Osteoblast (primary cell): ENCODE measurements around the gene TNFRSF8. TPM values are rescaled to one million over a fixed set of nuclear protein-coding genes. Genes with fewer than 3 reads are reported as not detected.
A peak's percentile ranks its signal among the peaks of the same experiment; 100 is the strongest.

Experiments
- DNase-seq: peaks from one replicate; pipeline ENCODE4 v3.0.0; 2011; ENCODE audit warnings: low spot score, mixed read lengths; ENCODE audit not compliant: insufficient read length; ENCODE audit errors: missing footprints
- H2AFZ ChIP-seq: 2 replicates; pipeline ENCODE4 v1.6.0; 2011; ENCODE audit warnings: mild to moderate bottlenecking, low read length
- H3K27ac ChIP-seq: 2 replicates; pipeline ENCODE4 v1.5.1; 2011; ENCODE audit warnings: mild to moderate bottlenecking, low read depth, low read length, moderate library complexity
- H3K27me3 ChIP-seq: 2 replicates; pipeline ENCODE4 v1.6.0; 2012; ENCODE audit warnings: mild to moderate bottlenecking, control low read depth, inconsistent platforms, low read length, moderate library complexity; ENCODE audit not compliant: insufficient read depth
- H3K36me3 ChIP-seq: 2 replicates; pipeline ENCODE4 v1.5.1; 2011; ENCODE audit warnings: mild to moderate bottlenecking, low read length, control low read depth, moderate library complexity; ENCODE audit not compliant: insufficient read depth
- H3K4me1 ChIP-seq: 2 replicates; pipeline ENCODE4 v1.5.1; 2011; ENCODE audit warnings: mild to moderate bottlenecking, low read length, control low read depth, moderate library complexity; ENCODE audit not compliant: insufficient read depth
- H3K4me2 ChIP-seq: 2 replicates; pipeline ENCODE4 v1.6.0; 2011; ENCODE audit warnings: mild to moderate bottlenecking, low read length; ENCODE audit not compliant: insufficient read depth
- H3K4me3 ChIP-seq: fragments of 200-600 bp; sonication (generic); 3 replicates; pipeline ENCODE4 v1.5.1; 2012; ENCODE audit warnings: mild to moderate bottlenecking, low read length, inconsistent platforms; ENCODE audit not compliant: insufficient read depth
- H3K79me2 ChIP-seq: 2 replicates; pipeline ENCODE4 v1.6.0; 2012; ENCODE audit warnings: mild to moderate bottlenecking, low read length, control low read depth, inconsistent platforms; ENCODE audit not compliant: insufficient read depth
- H3K9me3 ChIP-seq: 2 replicates; pipeline ENCODE4 v1.5.1; 2011; ENCODE audit warnings: low read depth, low read length, control low read depth
- H4K20me1 ChIP-seq: 2 replicates; pipeline ENCODE4 v1.6.0; 2012; ENCODE audit warnings: mild to moderate bottlenecking, low read length, control low read depth; ENCODE audit not compliant: insufficient read depth
- total RNA-seq: library from RNA; depleted of rRNA; stranded (reverse); fragments of >200 nt; gene quantifications from 2 replicates; pipeline ENCODE4 v1.2.3, GENCODE V29; 2012
- TF ChIP-seq, protein P1 (sequence below): IDR thresholded peaks from 2 replicates; pipeline ENCODE4 v1.5.1; 2011; ENCODE audit warnings: mild to moderate bottlenecking, low read depth, low read length, moderate library complexity; ENCODE audit errors: extremely low read depth

TNFRSF8 gene
- total RNA-seq, 1 donor = under 0.01 TPM

DNA sequence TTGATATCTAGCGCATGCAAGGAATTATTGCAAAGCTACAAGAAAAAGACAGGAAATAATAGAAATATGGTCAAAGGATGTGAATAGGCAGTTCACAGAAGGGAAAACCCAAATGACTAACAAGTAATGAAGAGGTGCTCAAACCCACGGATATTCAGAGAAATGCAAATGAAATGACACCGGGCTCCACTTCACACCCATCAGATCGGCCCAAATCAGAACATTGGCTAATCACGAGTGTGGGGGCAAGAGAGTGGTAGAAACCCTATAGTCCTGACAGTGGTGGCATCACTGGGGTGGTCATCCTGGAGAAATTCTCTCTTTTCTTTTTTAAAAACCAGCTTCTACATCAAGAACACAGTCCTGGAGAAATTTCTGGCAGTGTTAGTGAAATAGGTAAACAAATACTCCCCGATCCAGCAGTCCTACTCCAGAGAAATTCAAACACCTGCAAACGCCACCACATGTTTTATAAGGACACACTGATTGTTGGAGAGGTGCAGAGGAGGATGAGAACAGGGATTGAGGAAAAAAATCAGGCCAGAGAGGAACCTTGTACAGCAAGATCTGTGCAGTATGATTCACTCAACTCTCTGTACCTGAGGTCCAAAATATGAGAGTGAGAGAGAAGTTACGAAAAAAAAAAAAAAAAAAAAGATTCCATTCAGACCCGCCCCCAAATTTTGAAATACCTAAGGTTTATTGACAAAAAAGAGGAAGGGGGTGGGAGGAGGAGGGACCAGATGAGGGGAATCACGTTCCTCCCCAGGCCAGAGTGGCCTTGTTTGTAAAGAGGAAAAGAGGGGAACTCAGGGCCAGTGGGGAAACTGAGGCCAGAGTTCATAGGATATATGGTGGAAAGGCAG lies 94.5 kb downstream of the TNFRSF8 start:
- no peaks in the 10 kb centered on the region for H3K36me3 ChIP-seq
- no peaks in the 10 kb centered on the region for H3K27me3 ChIP-seq
- no peak overlapping the region for H3K4me3 ChIP-seq
- DNase-seq = peak; percentile 22
- no peaks in the 10 kb centered on the region for H3K79me2 ChIP-seq
- no peaks in the 10 kb centered on the region for H3K9me3 ChIP-seq
- no peaks in the 10 kb centered on the region for H4K20me1 ChIP-seq
- peaks cover 30% of the 10 kb centered on the region for H3K4me1 ChIP-seq
- TF ChIP-seq, protein P1, sequence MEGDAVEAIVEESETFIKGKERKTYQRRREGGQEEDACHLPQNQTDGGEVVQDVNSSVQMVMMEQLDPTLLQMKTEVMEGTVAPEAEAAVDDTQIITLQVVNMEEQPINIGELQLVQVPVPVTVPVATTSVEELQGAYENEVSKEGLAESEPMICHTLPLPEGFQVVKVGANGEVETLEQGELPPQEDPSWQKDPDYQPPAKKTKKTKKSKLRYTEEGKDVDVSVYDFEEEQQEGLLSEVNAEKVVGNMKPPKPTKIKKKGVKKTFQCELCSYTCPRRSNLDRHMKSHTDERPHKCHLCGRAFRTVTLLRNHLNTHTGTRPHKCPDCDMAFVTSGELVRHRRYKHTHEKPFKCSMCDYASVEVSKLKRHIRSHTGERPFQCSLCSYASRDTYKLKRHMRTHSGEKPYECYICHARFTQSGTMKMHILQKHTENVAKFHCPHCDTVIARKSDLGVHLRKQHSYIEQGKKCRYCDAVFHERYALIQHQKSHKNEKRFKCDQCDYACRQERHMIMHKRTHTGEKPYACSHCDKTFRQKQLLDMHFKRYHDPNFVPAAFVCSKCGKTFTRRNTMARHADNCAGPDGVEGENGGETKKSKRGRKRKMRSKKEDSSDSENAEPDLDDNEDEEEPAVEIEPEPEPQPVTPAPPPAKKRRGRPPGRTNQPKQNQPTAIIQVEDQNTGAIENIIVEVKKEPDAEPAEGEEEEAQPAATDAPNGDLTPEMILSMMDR = no peak
- peak overlapping the region; percentile 17 for H2AFZ ChIP-seq
- no peak overlapping the region for H3K4me2 ChIP-seq
- no peak overlapping the region for H3K27ac ChIP-seq

- H3K36me3 ChIP-seq = no peaks in the 10 kb centered on the region
- H3K9me3 ChIP-seq = no peaks in the 10 kb centered on the region
- H3K79me2 ChIP-seq = no peaks in the 10 kb centered on the region
- H4K20me1 ChIP-seq = no peaks in the 10 kb centered on the region
- no peak overlapping the region for H3K4me3 ChIP-seq
- no peak overlapping the region for H3K27ac ChIP-seq
- no peak overlapping the region for H2AFZ ChIP-seq
- no peak overlapping the region for H3K4me2 ChIP-seq
- H3K27me3 ChIP-seq = no peaks in the 10 kb centered on the region
- DNase-seq = no peak
- H3K4me1 ChIP-seq = peaks cover 20% of the 10 kb centered on the region
- TF ChIP-seq, protein P1 = no peak
Measured at GRCh38 chr1:12158357-12159092, 95.4 kb downstream of the TNFRSF8 start.

- H4K20me1 ChIP-seq = no peaks in the 10 kb centered on the region
- no peaks in the 10 kb centered on the region for H3K36me3 ChIP-seq
- H2AFZ ChIP-seq = no peak overlapping the region
- TF ChIP-seq, protein P1 = no peak
- no peak overlapping the region for H3K4me3 ChIP-seq
- no peak overlapping the region for H3K4me2 ChIP-seq
- H3K4me1 ChIP-seq = peaks cover 14% of the 10 kb centered on the region
- no peaks in the 10 kb centered on the region for H3K9me3 ChIP-seq
- DNase-seq = no peak
- H3K27ac ChIP-seq = no peak overlapping the region
- no peaks in the 10 kb centered on the region for H3K27me3 ChIP-seq
- H3K79me2 ChIP-seq = no peaks in the 10 kb centered on the region
Measured at GRCh38 chr1:12159816-12160215, 96.7 kb downstream of the TNFRSF8 start.

DNA sequence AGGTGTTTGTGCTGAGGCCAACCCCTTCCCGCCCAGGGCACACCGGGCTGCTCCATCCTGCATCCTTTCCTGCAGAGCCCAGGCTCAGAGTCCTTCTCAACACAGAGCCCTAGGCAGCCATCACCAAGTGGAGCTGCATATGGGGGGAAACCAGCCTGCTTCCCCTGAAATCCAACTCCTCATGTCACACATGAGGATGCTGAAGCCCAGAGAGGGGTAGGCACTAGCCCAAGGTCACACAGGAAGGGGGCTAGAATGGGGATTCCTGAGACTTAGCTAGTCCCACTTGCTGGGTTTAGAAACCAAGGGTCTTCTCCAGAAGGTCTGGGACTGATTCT lies 98.2 kb downstream of the TNFRSF8 start:
- Histone ChIP-seq H2AFZ (peak overlapping the region; percentile 69), H3K4me1 (peaks cover 14% of the 10 kb centered on the region), H4K20me1 (no peaks in the 10 kb centered on the region), H3K27me3 (no peaks in the 10 kb centered on the region), H3K4me2 (peak overlapping the region; percentile 51), H3K4me3 (no peak overlapping the region), H3K79me2 (no peaks in the 10 kb centered on the region), H3K36me3 (no peaks in the 10 kb centered on the region), H3K27ac (peak overlapping the region; percentile 38), H3K9me3 (no peaks in the 10 kb centered on the region)
- peak; percentile 66 for DNase-seq
- TF ChIP-seq, protein P1 = no peak
